HG03460 (cell line): ENCODE results near the gene MOV10L1.
"Not testable (repeated sequence)": the region's sequence is repeated elsewhere in the genome, so short reads cannot be mapped to it uniquely, and the experiment has no call there.

Experiments
- ATAC-seq: cut with Tn5 transposase; IDR thresholded peaks from one replicate; pipeline ENCODE4 v1.9.1; 2021; ENCODE audit not compliant: unreplicated experiment

Gene MOV10L1

DNA sequence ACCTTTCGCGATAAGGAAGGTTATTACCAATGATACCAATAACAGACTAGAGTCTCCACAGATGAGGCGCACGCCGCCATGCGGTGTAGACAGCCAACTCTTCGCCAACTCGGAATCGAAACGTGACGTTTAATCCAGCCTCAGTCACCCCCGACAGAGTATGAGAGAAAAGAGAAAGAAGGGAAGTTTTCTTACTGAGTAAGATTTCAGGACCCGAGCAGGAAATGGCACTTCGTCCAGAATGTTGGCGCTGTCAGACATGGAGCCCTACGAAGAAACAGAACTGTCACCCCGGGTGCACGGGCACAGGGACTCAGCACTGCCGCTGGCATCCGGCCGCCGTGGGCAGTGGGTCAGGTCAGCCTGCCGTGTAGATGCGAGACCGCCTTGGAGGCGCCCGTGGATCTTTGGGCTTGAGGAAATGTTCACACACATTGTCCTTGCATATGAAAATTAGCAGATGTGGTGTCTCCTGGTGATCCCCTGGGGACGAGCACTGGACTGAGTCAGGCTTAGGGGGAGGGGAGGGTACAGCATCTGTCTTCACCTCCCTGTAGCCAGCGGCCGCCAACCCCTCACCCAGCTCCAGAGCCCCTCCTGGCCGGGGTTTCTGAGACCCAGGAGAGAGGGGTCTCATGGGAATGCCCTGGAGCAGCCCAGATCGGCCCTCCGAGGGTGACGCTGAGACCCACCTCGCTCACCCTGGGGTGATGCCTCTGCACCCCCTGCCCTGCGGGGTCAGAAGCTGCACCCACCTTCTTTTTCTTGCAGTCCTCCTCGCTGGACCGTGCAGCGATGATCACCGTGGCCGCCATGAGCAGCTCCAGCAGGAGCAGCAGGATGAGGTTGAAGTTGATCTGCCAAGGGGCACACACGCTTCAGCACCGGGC, 12.9 kb upstream of the MOV10L1 start:
- no peak for ATAC-seq

DNA sequence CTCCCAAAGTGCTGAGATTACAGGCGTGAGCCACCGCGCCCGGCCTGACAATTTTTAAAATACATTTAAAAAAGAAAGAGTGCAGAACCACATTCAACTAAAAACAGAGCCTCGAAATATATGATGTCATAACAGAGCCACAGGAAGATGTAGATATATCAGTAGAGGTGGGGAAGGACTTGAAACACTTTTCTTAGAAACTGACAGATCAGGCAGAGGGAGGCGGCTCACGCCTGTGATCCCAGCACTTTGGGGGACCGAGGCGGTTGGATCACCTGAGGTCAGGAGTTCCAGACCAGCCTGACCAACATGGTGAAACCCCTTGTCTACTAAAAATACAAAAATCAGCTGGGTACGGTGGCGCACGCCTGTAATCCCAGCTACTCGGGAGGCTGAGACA, 11.6 kb upstream of the MOV10L1 start:
- no peak for ATAC-seq

DNA sequence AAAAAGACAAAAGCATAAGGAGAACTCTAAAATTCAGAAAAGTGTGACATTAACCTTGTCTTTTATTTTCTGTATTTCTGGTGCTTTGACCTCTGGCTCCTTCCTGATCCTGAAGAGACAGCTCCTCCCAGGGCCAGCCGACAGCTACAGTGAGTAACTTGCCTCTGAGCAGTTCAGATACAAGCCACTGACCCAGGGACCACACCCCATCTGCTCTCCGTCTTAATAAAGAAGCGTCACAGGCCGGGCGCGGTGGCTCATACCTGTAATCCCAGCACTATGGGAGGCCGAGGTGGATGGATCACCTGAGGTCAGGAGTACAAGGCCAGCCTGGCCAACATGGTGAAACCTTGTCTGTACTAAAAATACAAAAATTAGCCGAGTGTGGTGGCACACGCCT, 11.0 kb upstream of the MOV10L1 start:
- no peak for ATAC-seq

- no peak for ATAC-seq
These were observed 9.7 kb upstream of the MOV10L1 start for GRCh38 chr22:50080077-50080465.

- no peak for ATAC-seq
These were observed 8.2 kb upstream of the MOV10L1 start for GRCh38 chr22:50081426-50082196.

GRCh38 chr22:50082197-50082715, 7.5 kb upstream of the MOV10L1 start:
- ATAC-seq: no peak

- ATAC-seq: no peak
These were observed 6.8 kb upstream of the MOV10L1 start for GRCh38 chr22:50082961-50083461.

- ATAC-seq: no peak
These were observed 6.2 kb upstream of the MOV10L1 start for GRCh38 chr22:50083462-50084079.

DNA sequence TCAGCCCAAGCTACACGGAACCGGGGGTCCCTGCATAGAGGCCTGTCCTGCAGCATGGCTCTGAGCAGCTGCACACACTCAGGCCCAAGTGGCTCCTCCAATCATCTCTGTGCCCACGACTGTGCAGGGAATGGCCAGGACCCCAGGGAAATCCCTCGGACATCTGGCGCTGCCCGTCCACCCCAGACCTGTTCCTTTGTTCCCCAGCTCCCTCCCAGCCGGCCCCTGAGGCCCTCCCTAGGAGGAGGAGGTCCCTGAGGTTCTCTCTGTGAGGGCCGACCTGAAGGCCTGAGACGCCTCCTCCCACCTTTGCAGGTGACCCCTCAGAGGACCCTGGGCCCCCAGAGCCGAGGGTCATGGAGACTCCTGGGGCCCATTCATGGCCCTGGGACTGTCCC, 5.7 kb upstream of the MOV10L1 start:
- ATAC-seq: no peak

DNA sequence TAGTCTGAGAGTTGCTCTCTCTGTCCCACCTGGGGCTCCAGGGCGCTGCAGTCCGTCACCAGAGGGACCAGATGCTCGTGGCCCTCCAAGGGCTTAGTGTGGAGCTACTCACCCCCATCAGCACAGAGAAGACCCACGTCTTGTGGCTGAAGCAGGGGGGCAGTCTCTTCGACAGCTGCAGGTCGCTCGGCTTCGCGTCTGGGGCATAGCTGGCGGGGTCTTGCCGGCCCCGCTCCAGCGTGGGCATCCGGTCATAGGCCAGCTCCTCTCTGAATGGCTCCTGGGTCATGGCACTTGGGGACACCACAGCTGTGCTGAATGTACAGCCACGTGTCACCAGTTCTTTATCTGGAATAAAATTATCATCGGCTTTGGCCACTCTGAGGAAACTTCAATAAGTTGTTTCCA, 5.2 kb upstream of the MOV10L1 start:
- no peak for ATAC-seq

DNA sequence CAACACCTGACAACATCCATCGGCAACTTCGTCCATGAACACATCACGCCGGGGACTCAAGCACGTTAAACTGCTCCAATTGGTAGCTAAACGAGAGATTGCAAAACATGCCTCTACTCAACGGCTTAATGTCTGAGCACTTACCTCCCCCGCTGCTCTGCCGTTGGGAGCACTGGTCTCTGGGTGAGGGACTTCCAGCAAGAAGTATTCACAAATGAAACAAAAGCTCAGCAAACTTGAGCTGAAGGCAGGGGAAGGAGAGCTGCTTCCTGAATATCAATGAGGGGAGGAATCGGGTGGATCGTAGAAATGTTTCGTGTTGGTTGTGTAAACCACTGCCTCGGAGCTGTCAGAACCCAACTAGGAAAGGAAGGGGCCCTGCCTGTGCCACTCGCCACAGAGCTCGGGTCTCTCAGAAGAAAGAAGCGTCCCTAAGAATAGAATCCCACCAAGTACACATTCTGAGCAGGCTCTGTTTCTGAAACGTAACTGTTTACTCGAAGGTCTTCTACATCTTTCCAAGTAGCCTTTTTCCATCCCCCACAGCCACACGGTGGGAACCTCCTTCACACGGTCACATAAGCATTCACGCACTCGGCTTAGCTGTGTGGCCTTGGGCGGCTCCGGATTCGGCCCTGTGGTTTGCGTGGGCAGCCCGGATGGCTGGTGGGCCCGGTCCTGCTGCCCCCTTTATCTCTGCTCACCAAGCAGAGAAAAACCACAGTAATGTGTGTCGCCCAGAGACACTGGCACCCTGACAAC, 4.4 kb upstream of the MOV10L1 start, which contains the start of gene MLC1:
Gene MLC1, minus strand, starts transcription at position 216 of the 762 bp plus-strand sequence. CDS start 524 bp downstream, outside the sequence.
- ATAC-seq: no peak

DNA sequence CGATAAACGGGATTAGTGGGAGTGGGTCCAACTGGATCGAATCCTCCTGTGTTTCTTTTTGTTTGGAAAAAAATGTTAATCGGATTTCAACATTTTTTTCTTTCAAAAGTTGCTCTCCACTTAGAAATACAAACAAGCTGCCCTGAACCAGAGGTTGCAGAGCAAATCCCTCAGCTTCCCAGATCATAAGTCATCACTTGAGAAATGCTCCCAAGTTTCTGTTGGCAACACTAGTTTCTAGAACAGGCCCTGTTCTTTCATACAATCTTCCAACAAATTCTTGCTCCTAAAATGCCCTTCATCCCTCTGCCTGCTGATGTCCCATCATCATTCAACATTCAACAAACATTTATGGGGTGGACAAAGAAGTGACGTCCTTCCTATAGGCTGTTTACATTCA, 3.3 kb upstream of the MOV10L1 start:
- ATAC-seq: no peak

DNA sequence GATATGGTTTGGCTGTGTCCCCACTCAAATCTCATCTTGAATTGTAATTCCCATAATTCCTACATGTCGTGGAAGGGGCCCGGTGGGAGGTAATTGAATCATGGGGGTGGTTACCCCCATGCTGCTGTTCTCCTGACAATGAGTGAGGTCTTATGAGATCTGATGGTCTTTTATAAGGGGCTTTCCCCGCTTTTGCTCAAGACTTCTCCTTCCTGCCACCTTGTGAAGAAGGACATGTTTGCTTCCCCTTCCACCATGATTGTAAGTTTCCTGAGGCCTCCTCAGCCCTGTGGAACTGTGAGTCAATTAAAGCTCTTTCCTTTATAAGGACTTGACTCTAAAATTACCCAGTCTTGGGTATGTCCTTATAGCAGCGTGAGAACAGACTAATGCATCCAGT, 2.8 kb upstream of the MOV10L1 start:
- ATAC-seq: not testable (repeated sequence)

GRCh38 chr22:50087646-50088045, 2.2 kb upstream of the MOV10L1 start:
- ATAC-seq: no peak

DNA sequence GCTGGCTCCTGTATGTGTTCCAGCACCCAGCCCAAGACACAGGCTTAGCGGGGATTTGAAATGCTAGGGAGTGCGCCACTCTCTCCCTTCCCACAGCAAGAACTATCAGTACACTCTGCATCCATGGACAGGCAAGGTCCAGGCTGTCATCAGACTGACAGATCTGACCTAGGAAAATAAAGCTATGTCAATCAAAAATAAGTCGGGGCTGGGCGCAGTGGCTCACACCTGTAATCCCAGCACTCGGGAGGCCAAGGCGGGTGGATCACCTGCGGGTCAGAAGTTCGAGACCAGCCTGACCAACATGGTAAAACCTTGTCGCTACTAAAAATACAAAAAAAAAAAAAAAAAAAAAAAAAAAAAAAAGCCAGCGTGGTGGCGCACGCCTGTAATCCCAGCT, 1.7 kb upstream of the MOV10L1 start:
- ATAC-seq: no peak

DNA sequence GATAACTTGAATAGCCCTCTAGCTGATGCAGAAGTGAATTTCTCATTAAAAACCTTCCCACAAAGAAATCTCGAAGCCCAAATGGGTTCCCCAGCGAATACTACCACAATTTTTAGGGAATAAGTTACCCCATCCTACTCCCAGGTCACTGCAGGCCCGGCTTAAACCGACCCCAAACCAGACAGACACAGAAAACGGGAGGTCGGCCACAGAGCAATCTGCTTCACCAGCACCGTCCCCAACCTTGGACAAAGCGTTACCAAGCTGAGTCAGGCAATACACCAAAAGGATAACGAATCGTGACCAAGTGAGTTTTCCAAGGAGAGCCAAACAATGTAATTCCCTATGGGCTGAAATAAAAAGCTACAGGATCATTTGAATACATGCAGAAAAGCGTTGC, 575 bp upstream of the MOV10L1 start:
- no peak for ATAC-seq

DNA sequence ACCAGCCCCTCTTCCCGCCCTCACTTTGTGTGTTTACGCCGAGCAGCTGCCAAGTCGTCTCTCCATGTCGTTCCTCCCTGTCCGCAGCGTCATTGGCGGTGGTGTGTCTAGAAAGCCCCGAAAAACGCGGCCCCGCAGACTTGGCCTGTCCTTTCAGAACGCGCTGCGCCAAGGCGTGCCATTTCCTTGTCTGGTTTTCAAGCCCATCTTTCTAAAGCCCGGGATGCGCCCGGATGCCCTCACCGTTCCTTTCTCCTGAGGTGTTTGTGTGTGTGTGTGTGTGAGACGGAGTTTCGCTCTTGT, 557 bp downstream of the MOV10L1 start:
- ATAC-seq: no peak

GRCh38 chr22:50091092-50091768, 1.4 kb downstream of the MOV10L1 start:
- ATAC-seq: no peak

GRCh38 chr22:50092342-50092741, 2.5 kb downstream of the MOV10L1 start:
- ATAC-seq: no peak

DNA sequence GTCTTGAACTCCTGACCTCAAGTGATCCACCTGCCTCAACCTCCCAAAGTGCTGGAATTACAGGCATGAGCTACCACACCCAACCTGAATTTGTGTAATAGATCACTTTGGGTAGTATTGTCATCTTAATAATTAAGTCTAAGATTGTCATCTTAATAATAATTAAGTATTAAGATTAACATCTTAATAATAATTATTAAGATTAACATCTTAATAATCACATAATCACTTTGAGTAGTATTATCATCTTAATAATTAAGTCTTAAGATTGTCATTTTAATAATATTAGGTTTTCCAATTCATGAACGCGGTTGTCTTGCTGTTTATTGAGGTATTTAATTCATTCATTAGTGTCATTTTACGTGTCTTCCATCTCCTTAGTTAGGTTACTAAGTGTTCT, 8.2 kb downstream of the MOV10L1 start:
- no peak for ATAC-seq
